ENCODE results near the gene RYR3.

Gene RYR3

DNA sequence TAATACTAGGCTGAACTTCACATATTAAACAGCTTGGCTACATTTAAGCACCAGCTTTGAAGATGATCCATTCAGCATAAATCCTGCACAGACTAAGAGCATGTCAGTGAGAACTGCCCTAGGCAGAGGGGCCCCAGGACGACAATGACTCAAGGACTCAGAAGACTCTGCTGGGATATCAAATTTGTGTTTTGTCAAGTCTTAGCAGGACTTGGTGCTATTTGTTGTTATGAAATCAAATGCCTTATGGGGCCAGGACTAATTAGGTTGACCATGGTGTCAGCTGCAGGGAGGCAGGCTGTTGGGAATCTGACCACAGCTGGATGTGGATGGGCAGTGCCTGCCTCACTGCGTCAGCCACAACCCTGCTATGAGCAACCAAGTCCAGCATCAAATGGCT, 91.8 kb downstream of the RYR3 start:
- Histone ChIP-seq H3K9ac (ENCODE audit: low read length) (no peak overlapping the region), H3K27me3 (ENCODE audit: low read depth, low read length) (peaks cover 26% of the 10 kb centered on the region), H3K27ac (ENCODE audit: low read length) (no peak overlapping the region), H3K9me3 (ENCODE audit: insufficient read depth, low read length) (no peaks in the 10 kb centered on the region), H4K20me1 (ENCODE audit: insufficient read depth, low read length) (no peaks in the 10 kb centered on the region), H3K4me1 (ENCODE audit: low read length) (no peaks in the 10 kb centered on the region), H3K36me3 (replicated peaks; ENCODE audit: low read depth, low read length) (no peaks in the 10 kb centered on the region), H3K4me2 (ENCODE audit: low read length) (no peak overlapping the region), H3K4me3 (ENCODE audit: low read length) (no peak overlapping the region), H2AFZ (ENCODE audit: low read depth, low read length) (no peak overlapping the region), H3K79me2 (ENCODE audit: low read length) (no peaks in the 10 kb centered on the region)
- TF ChIP-seq EZH2phosphoT487 (IDR thresholded peaks at IDR 0.05; ENCODE audit: low read depth), result no peak
- TF ChIP-seq, protein P1, sequence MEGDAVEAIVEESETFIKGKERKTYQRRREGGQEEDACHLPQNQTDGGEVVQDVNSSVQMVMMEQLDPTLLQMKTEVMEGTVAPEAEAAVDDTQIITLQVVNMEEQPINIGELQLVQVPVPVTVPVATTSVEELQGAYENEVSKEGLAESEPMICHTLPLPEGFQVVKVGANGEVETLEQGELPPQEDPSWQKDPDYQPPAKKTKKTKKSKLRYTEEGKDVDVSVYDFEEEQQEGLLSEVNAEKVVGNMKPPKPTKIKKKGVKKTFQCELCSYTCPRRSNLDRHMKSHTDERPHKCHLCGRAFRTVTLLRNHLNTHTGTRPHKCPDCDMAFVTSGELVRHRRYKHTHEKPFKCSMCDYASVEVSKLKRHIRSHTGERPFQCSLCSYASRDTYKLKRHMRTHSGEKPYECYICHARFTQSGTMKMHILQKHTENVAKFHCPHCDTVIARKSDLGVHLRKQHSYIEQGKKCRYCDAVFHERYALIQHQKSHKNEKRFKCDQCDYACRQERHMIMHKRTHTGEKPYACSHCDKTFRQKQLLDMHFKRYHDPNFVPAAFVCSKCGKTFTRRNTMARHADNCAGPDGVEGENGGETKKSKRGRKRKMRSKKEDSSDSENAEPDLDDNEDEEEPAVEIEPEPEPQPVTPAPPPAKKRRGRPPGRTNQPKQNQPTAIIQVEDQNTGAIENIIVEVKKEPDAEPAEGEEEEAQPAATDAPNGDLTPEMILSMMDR (IDR thresholded peaks at IDR 0.05; ENCODE audit: low read depth, low read length), result no peak

DNA sequence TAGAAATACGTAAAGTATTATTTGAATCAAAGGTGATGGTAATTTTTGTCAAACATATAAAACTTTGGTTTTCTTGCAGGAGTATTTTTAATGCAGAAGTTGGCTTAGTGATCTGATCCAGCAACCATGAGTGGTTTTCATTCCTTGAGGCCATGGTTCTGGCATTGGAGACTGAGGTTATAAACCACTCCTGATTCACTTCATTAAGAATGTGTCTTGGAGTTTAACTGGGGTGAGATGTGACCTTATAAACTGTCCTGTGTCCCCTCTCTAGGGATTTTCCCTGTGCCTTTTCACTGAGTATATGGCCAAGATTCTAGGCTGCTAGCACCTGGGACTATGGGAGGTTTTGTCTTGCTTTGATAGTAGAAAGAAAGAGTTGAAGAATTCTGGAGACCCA, 94.3 kb downstream of the RYR3 start:
- H3K9me3 ChIP-seq (ENCODE audit: insufficient read depth, low read length), result no peaks in the 10 kb centered on the region
- H3K27me3 ChIP-seq (ENCODE audit: low read depth, low read length), result peaks cover 24% of the 10 kb centered on the region
- no peaks in the 10 kb centered on the region for H3K36me3 ChIP-seq (replicated peaks; ENCODE audit: low read depth, low read length)
- no peaks in the 10 kb centered on the region for H3K4me1 ChIP-seq (ENCODE audit: low read length)
- no peak overlapping the region for H3K4me3 ChIP-seq (ENCODE audit: low read length)
- TF ChIP-seq, protein P1 (IDR thresholded peaks at IDR 0.05; ENCODE audit: low read depth, low read length), result no peak
- TF ChIP-seq EZH2phosphoT487 (IDR thresholded peaks at IDR 0.05; ENCODE audit: low read depth), result no peak
- H3K9ac ChIP-seq (ENCODE audit: low read length), result no peak overlapping the region
- no peaks in the 10 kb centered on the region for H4K20me1 ChIP-seq (ENCODE audit: insufficient read depth, low read length)
- H3K4me2 ChIP-seq (ENCODE audit: low read length), result no peak overlapping the region
- no peaks in the 10 kb centered on the region for H3K79me2 ChIP-seq (ENCODE audit: low read length)
- no peak overlapping the region for H3K27ac ChIP-seq (ENCODE audit: low read length)
- no peak overlapping the region for H2AFZ ChIP-seq (ENCODE audit: low read depth, low read length)

DNA sequence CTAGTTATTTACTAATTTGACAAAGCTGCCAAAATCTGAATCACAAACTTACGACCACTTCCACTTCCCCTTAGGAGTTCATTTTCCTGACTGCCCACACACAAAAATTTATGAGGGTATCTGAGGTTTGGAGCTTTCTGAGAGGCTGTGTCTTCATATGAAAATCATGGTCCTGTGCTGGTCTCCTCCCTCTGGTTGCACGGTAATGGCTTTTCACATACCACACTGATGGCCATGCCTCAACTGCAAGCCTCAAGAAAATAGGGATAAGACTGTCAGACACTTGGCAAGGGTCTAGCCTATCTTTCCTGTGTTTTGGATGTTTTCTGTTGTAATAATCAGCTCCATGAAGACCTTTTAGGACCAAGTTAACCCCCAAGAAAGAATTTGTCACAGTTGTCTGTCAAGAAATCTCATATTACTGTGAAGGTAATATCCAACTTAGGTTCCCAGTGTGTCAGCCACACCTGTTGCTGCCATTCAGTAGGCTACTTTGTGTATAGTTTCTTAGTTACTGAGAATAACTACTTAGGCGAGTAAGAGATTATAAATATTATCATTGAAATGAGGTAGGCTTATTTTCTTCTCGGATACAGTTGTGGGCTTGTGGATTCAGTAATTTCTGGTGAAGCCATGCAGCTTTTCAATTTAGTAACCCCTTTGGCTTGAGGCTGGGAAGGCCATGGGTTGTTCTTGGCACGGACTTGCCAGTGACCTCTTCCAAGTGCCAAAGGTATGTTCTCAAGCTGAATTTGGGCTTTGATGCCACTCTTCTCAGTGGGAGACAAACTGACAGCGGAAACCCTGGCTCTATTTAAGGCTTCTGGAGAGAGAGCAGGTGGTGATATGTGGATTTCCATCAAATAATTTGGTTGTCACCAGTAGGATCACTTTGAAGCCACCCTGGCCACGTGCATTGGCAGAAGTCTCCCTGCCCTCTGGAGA, 101.1 kb downstream of the RYR3 start:
- Histone ChIP-seq H3K9me3 (ENCODE audit: insufficient read depth, low read length) (no peaks in the 10 kb centered on the region), H2AFZ (ENCODE audit: low read depth, low read length) (no peak overlapping the region), H3K4me3 (ENCODE audit: low read length) (no peak overlapping the region), H3K79me2 (ENCODE audit: low read length) (no peaks in the 10 kb centered on the region), H3K27ac (ENCODE audit: low read length) (no peak overlapping the region), H3K4me1 (ENCODE audit: low read length) (no peaks in the 10 kb centered on the region), H3K36me3 (replicated peaks; ENCODE audit: low read depth, low read length) (no peaks in the 10 kb centered on the region), H4K20me1 (ENCODE audit: insufficient read depth, low read length) (no peaks in the 10 kb centered on the region), H3K4me2 (ENCODE audit: low read length) (no peak overlapping the region), H3K27me3 (ENCODE audit: low read depth, low read length) (no peaks in the 10 kb centered on the region; the same call in 1 of the 2 replicates), H3K9ac (ENCODE audit: low read length) (no peak overlapping the region)
- no peak for TF ChIP-seq EZH2phosphoT487 (IDR thresholded peaks at IDR 0.05; ENCODE audit: low read depth)

DNA sequence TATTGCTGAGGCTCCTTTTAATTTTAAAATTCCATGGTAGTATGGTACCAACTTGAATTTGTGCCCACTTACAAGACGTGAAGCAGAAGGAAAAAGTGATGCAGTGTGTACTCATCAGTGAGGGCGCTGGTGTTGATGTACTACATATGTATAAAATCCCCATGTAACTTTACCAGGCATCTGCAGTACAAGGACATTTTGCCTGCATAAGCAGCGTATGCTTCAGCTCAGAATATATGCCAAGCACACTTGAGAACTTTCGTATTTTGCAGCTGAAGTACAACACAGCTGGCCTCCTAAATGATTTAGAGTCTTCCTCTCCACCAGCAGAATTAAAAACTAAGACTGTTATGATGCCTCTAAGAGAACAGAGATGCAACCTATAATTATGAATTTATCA, 108.9 kb downstream of the RYR3 start:
- H4K20me1 ChIP-seq (ENCODE audit: insufficient read depth, low read length), result no peaks in the 10 kb centered on the region
- no peak overlapping the region for H3K4me2 ChIP-seq (ENCODE audit: low read length)
- H3K4me1 ChIP-seq (ENCODE audit: low read length), result no peaks in the 10 kb centered on the region
- H3K9ac ChIP-seq (ENCODE audit: low read length), result no peak overlapping the region
- H3K9me3 ChIP-seq (ENCODE audit: insufficient read depth, low read length), result no peaks in the 10 kb centered on the region
- no peaks in the 10 kb centered on the region for H3K79me2 ChIP-seq (ENCODE audit: low read length)
- H3K36me3 ChIP-seq (replicated peaks; ENCODE audit: low read depth, low read length), result no peaks in the 10 kb centered on the region
- peaks cover 31% of the 10 kb centered on the region; the same call in 1 of the 2 replicates for H3K27me3 ChIP-seq (ENCODE audit: low read depth, low read length)
- H3K4me3 ChIP-seq (ENCODE audit: low read length), result no peak overlapping the region
- no peak overlapping the region for H3K27ac ChIP-seq (ENCODE audit: low read length)
- no peak overlapping the region for H2AFZ ChIP-seq (ENCODE audit: low read depth, low read length)
- TF ChIP-seq, protein P1 (IDR thresholded peaks at IDR 0.05; ENCODE audit: low read depth, low read length), result no peak
- no peak for TF ChIP-seq EZH2phosphoT487 (IDR thresholded peaks at IDR 0.05; ENCODE audit: low read depth)

Data from OCI-LY3 (cell line).